Measurements from ENCODE around the gene DAND5. TPM values are rescaled to one million over a fixed set of nuclear protein-coding genes. Genes with fewer than 3 reads are reported as not detected.

DAND5 gene
- total RNA-seq, 1 donor from 2014 or later = not detected

DNA sequence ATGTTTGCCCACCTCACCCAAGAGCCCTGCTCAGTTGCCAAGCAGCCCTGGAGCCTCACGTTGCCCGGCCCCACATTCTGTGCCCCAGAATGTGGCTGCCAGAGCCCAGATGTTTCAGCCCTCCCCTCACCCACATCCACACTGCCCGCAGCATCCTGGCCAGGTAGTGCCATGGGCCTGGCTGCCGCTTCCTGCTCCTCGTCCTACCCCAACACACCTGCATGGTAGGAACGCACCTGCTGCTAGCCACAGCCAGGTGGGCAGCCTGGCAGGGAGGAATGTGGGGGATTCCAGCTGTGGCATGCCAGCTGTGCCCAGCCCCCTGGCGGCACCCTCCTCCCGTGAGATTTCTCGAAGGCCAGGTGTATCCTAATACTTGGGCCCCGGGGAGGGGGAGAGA is 18.4 kb downstream of the DAND5 start:
- no peak for DNase-seq (ENCODE audit: low read depth)

DNA sequence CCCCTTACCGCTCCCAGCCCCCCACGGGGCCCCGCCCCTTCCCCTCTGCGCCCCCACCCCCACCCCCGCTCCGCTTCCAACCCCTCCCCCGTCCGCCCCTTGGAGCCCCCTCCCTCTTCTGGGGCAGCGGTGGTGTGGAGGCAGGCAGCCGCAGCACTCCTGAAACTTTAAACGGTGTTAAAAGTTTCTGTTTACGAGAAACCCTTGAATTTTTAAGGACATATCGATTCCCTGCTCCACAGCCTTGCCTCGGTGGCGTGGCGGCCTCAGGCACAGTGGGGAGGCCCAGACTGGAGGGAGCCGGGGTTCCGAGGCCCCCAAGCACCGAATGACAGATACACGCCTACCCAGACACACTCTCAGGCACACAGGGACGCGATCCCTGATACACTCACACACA is 21.1 kb downstream of the DAND5 start:
- Histone ChIP-seq H3K27ac (ENCODE audit: low read depth, low read length) (no peak overlapping the region), H3K4me2 (ENCODE audit: low read length) (no peak overlapping the region), H4K20me1 (ENCODE audit: insufficient read depth, low read length) (no peaks in the 10 kb centered on the region), H3K9me3 (ENCODE audit: insufficient read depth, low read depth, low read length) (no peaks in the 10 kb centered on the region), H3K9ac (ENCODE audit: low read length) (no peak overlapping the region), H3K27me3 (ENCODE audit: insufficient read depth, low read length) (no peaks in the 10 kb centered on the region), H3K4me3 (ENCODE audit: insufficient read depth, low read depth, low read length) (no peak overlapping the region), H3K4me1 (ENCODE audit: insufficient read depth, low read length) (peaks cover 10% of the 10 kb centered on the region), H3K79me2 (ENCODE audit: insufficient read depth, low read length) (peaks cover 4% of the 10 kb centered on the region), H2AFZ (ENCODE audit: low read depth, low read length) (no peak overlapping the region), H3K36me3 (ENCODE audit: insufficient read depth, low read length) (no peaks in the 10 kb centered on the region)
- H3K27ac Mint-ChIP-seq (ENCODE audit: unreplicated experiment) = no peak overlapping the region
- H3K9me3 Mint-ChIP-seq (ENCODE audit: unreplicated experiment) = peaks cover 1% of the 10 kb centered on the region
- peaks cover 3% of the 10 kb centered on the region for H3K36me3 Mint-ChIP-seq (ENCODE audit: low read depth, unreplicated experiment)
- DNase-seq (ENCODE audit: low read depth) (no peak), FAIRE-seq (no peak)
- H3K27me3 Mint-ChIP-seq (ENCODE audit: low read depth, unreplicated experiment) = peaks cover 55% of the 10 kb centered on the region
- H3K4me1 Mint-ChIP-seq (ENCODE audit: low read depth, unreplicated experiment) = no peaks in the 10 kb centered on the region
- TF ChIP-seq EZH2 (IDR thresholded peaks at IDR 0.05; ENCODE audit: insufficient read depth, low read length) = no peak
- TF ChIP-seq, protein P1, sequence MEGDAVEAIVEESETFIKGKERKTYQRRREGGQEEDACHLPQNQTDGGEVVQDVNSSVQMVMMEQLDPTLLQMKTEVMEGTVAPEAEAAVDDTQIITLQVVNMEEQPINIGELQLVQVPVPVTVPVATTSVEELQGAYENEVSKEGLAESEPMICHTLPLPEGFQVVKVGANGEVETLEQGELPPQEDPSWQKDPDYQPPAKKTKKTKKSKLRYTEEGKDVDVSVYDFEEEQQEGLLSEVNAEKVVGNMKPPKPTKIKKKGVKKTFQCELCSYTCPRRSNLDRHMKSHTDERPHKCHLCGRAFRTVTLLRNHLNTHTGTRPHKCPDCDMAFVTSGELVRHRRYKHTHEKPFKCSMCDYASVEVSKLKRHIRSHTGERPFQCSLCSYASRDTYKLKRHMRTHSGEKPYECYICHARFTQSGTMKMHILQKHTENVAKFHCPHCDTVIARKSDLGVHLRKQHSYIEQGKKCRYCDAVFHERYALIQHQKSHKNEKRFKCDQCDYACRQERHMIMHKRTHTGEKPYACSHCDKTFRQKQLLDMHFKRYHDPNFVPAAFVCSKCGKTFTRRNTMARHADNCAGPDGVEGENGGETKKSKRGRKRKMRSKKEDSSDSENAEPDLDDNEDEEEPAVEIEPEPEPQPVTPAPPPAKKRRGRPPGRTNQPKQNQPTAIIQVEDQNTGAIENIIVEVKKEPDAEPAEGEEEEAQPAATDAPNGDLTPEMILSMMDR (IDR thresholded peaks at IDR 0.05; ENCODE audit: insufficient read depth, low read depth, low read length) = no peak
- no peak overlapping the region for H3K4me3 Mint-ChIP-seq (ENCODE audit: unreplicated experiment)

More for the DNA sequence above, 18.4 kb downstream of the DAND5 start:
- H3K27me3 ChIP-seq (ENCODE audit: insufficient read depth, low read length) = no peaks in the 10 kb centered on the region
- no peak overlapping the region for H3K27ac ChIP-seq (ENCODE audit: low read depth, low read length)
- H3K4me1 ChIP-seq (ENCODE audit: insufficient read depth, low read length) = peaks cover 18% of the 10 kb centered on the region
- H2AFZ ChIP-seq (ENCODE audit: low read depth, low read length) = no peak overlapping the region
- Mint-ChIP-seq H3K36me3 (ENCODE audit: low read depth, unreplicated experiment) (peaks cover 2% of the 10 kb centered on the region), H3K27ac (ENCODE audit: unreplicated experiment) (no peak overlapping the region), H3K27me3 (ENCODE audit: low read depth, unreplicated experiment) (peaks cover 41% of the 10 kb centered on the region), H3K4me3 (ENCODE audit: unreplicated experiment) (no peak overlapping the region), H3K4me1 (ENCODE audit: low read depth, unreplicated experiment) (peaks cover 2% of the 10 kb centered on the region), H3K9me3 (ENCODE audit: unreplicated experiment) (peaks cover 1% of the 10 kb centered on the region)
- FAIRE-seq = no peak
- no peak overlapping the region for H3K4me2 ChIP-seq (ENCODE audit: low read length)
- H3K4me3 ChIP-seq (ENCODE audit: insufficient read depth, low read depth, low read length) = no peak overlapping the region
- H3K9me3 ChIP-seq (ENCODE audit: insufficient read depth, low read depth, low read length) = no peaks in the 10 kb centered on the region
- no peaks in the 10 kb centered on the region for H3K79me2 ChIP-seq (ENCODE audit: insufficient read depth, low read length)
- TF ChIP-seq, protein P1 (IDR thresholded peaks at IDR 0.05; ENCODE audit: insufficient read depth, low read depth, low read length) = no peak
- TF ChIP-seq EZH2 (IDR thresholded peaks at IDR 0.05; ENCODE audit: insufficient read depth, low read length) = no peak
- no peak overlapping the region for H3K9ac ChIP-seq (ENCODE audit: low read length)
- no peaks in the 10 kb centered on the region for H4K20me1 ChIP-seq (ENCODE audit: insufficient read depth, low read length)
- no peaks in the 10 kb centered on the region for H3K36me3 ChIP-seq (ENCODE audit: insufficient read depth, low read length)

DNA sequence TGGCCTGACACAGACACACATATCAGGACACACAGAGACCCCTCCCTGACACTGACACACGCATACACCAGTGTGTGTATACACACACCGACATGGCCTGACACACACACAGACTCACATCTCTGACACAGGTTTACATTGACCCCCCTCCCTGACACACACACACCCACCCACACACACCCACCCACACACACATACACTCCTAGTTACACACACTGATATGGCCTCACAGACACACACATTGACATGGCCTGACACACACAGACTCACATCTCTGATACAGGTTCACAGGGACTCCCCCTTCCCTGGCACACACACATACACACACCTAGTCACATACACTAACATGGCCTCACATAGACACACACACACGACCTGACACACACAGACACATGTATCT is 21.5 kb downstream of the DAND5 start:
- no peak overlapping the region for H3K27ac Mint-ChIP-seq (ENCODE audit: unreplicated experiment)
- H2AFZ ChIP-seq (ENCODE audit: low read depth, low read length) = no peak overlapping the region
- no peak overlapping the region for H3K4me3 ChIP-seq (ENCODE audit: insufficient read depth, low read depth, low read length)
- H3K4me1 Mint-ChIP-seq (ENCODE audit: low read depth, unreplicated experiment) = no peaks in the 10 kb centered on the region
- no peak for DNase-seq (ENCODE audit: low read depth)
- H4K20me1 ChIP-seq (ENCODE audit: insufficient read depth, low read length) = no peaks in the 10 kb centered on the region
- no peak for TF ChIP-seq EZH2 (IDR thresholded peaks at IDR 0.05; ENCODE audit: insufficient read depth, low read length)
- TF ChIP-seq, protein P1 (IDR thresholded peaks at IDR 0.05; ENCODE audit: insufficient read depth, low read depth, low read length) = no peak
- H3K27ac ChIP-seq (ENCODE audit: low read depth, low read length) = no peak overlapping the region
- H3K36me3 ChIP-seq (ENCODE audit: insufficient read depth, low read length) = no peaks in the 10 kb centered on the region
- peaks cover 5% of the 10 kb centered on the region for H3K4me1 ChIP-seq (ENCODE audit: insufficient read depth, low read length)
- H3K9me3 Mint-ChIP-seq (ENCODE audit: unreplicated experiment) = peaks cover 1% of the 10 kb centered on the region
- H3K27me3 Mint-ChIP-seq (ENCODE audit: low read depth, unreplicated experiment) = peaks cover 52% of the 10 kb centered on the region
- no peak for FAIRE-seq
- H3K27me3 ChIP-seq (ENCODE audit: insufficient read depth, low read length) = no peaks in the 10 kb centered on the region
- H3K36me3 Mint-ChIP-seq (ENCODE audit: low read depth, unreplicated experiment) = peaks cover 3% of the 10 kb centered on the region
- H3K4me3 Mint-ChIP-seq (ENCODE audit: unreplicated experiment) = no peak overlapping the region
- H3K9ac ChIP-seq (ENCODE audit: low read length) = no peak overlapping the region
- no peaks in the 10 kb centered on the region for H3K9me3 ChIP-seq (ENCODE audit: insufficient read depth, low read depth, low read length)
- peaks cover 5% of the 10 kb centered on the region for H3K79me2 ChIP-seq (ENCODE audit: insufficient read depth, low read length)
- no peak overlapping the region for H3K4me2 ChIP-seq (ENCODE audit: low read length)

All from astrocyte (in vitro differentiated cells and primary cell).